T-helper 1 cell treated with Interleukin-12 subunit alpha and Interleukin-12 subunit beta and Interleukin-4 antibody, amounts not matched to agents 30 μg/mL and 1 μg/mL, for 36 hours (primary cell): ENCODE results near the gene LDLRAP1.

Experiments
- H3K27ac Mint-ChIP-seq: one replicate; pipeline ENCODE4 v1.8.0; 2021; ENCODE audit warnings: mild to moderate bottlenecking, mixed read lengths
- H3K27me3 Mint-ChIP-seq: one replicate; pipeline ENCODE4 v1.8.0; 2021; ENCODE audit warnings: low read depth, mixed read lengths
- H3K36me3 Mint-ChIP-seq: one replicate; pipeline ENCODE4 v1.8.0; 2021; ENCODE audit warnings: low read depth, mixed read lengths
- H3K4me1 Mint-ChIP-seq: one replicate; pipeline ENCODE4 v1.8.0; 2021; ENCODE audit warnings: low read depth, mixed read lengths
- H3K4me3 Mint-ChIP-seq: one replicate; pipeline ENCODE4 v1.8.0; 2021; ENCODE audit warnings: mild to moderate bottlenecking, moderate library complexity, mixed read lengths
- H3K9me3 Mint-ChIP-seq: one replicate; pipeline ENCODE4 v1.8.0; 2021; ENCODE audit warnings: mixed read lengths

Gene LDLRAP1

GRCh38 chr1:25568090-25568833 lies 24.9 kb downstream of the LDLRAP1 start:
- Mint-ChIP-seq H3K4me3 (no peak overlapping the region), H3K36me3 (peaks cover 8% of the 10 kb centered on the region), H3K4me1 (peaks cover 17% of the 10 kb centered on the region), H3K27ac (no peak overlapping the region), H3K27me3 (peaks cover 6% of the 10 kb centered on the region), H3K9me3 (no peaks in the 10 kb centered on the region)

- H3K27ac Mint-ChIP-seq = no peak overlapping the region
- no peaks in the 10 kb centered on the region for H3K9me3 Mint-ChIP-seq
- H3K4me3 Mint-ChIP-seq = no peak overlapping the region
- peaks cover 6% of the 10 kb centered on the region for H3K27me3 Mint-ChIP-seq
- peaks cover 17% of the 10 kb centered on the region for H3K4me1 Mint-ChIP-seq
- peaks cover 8% of the 10 kb centered on the region for H3K36me3 Mint-ChIP-seq
Observed at GRCh38 chr1:25568834-25569596, 25.6 kb downstream of the LDLRAP1 start.

GRCh38 chr1:25569597-25570396 lies 26.4 kb downstream of the LDLRAP1 start:
- H3K27ac Mint-ChIP-seq = no peak overlapping the region
- peaks cover 6% of the 10 kb centered on the region for H3K27me3 Mint-ChIP-seq
- H3K36me3 Mint-ChIP-seq = peaks cover 8% of the 10 kb centered on the region
- no peak overlapping the region for H3K4me3 Mint-ChIP-seq
- peaks cover 13% of the 10 kb centered on the region for H3K4me1 Mint-ChIP-seq
- H3K9me3 Mint-ChIP-seq = no peaks in the 10 kb centered on the region

- peaks cover 7% of the 10 kb centered on the region for H3K36me3 Mint-ChIP-seq
- peaks cover 6% of the 10 kb centered on the region for H3K27me3 Mint-ChIP-seq
- no peak overlapping the region for H3K4me3 Mint-ChIP-seq
- no peaks in the 10 kb centered on the region for H3K9me3 Mint-ChIP-seq
- H3K4me1 Mint-ChIP-seq = peaks cover 4% of the 10 kb centered on the region
- no peak overlapping the region for H3K27ac Mint-ChIP-seq
Observed at GRCh38 chr1:25570798-25571521, 27.6 kb downstream of the LDLRAP1 start.

GRCh38 chr1:25571522-25571970 lies 28.1 kb downstream of the LDLRAP1 start:
- no peak overlapping the region for H3K27ac Mint-ChIP-seq
- peaks cover 7% of the 10 kb centered on the region for H3K36me3 Mint-ChIP-seq
- H3K4me3 Mint-ChIP-seq = no peak overlapping the region
- H3K9me3 Mint-ChIP-seq = no peaks in the 10 kb centered on the region
- peaks cover 6% of the 10 kb centered on the region for H3K27me3 Mint-ChIP-seq
- peaks cover 2% of the 10 kb centered on the region for H3K4me1 Mint-ChIP-seq

- Mint-ChIP-seq H3K36me3 (peaks cover 7% of the 10 kb centered on the region), H3K27ac (no peak overlapping the region), H3K9me3 (no peaks in the 10 kb centered on the region), H3K27me3 (peaks cover 6% of the 10 kb centered on the region), H3K4me3 (no peak overlapping the region), H3K4me1 (peaks cover 2% of the 10 kb centered on the region)
Observed at GRCh38 chr1:25572107-25572506, 28.7 kb downstream of the LDLRAP1 start.

- Mint-ChIP-seq H3K9me3 (no peaks in the 10 kb centered on the region), H3K27ac (no peak overlapping the region), H3K4me1 (peaks cover 2% of the 10 kb centered on the region), H3K4me3 (no peak overlapping the region), H3K27me3 (peaks cover 6% of the 10 kb centered on the region), H3K36me3 (peaks cover 5% of the 10 kb centered on the region)
Observed at GRCh38 chr1:25572708-25573590, 29.5 kb downstream of the LDLRAP1 start.

GRCh38 chr1:25573591-25573930 lies 30.2 kb downstream of the LDLRAP1 start:
- Mint-ChIP-seq H3K27ac (no peak overlapping the region), H3K9me3 (no peaks in the 10 kb centered on the region), H3K4me1 (no peaks in the 10 kb centered on the region), H3K27me3 (peaks cover 6% of the 10 kb centered on the region), H3K4me3 (no peak overlapping the region), H3K36me3 (no peaks in the 10 kb centered on the region)

GRCh38 chr1:25573961-25574360 lies 30.6 kb downstream of the LDLRAP1 start:
- Mint-ChIP-seq H3K4me1 (no peaks in the 10 kb centered on the region), H3K36me3 (no peaks in the 10 kb centered on the region), H3K27ac (no peak overlapping the region), H3K27me3 (peaks cover 10% of the 10 kb centered on the region), H3K9me3 (no peaks in the 10 kb centered on the region), H3K4me3 (no peak overlapping the region)

GRCh38 chr1:25575191-25575590 lies 31.8 kb downstream of the LDLRAP1 start:
- Mint-ChIP-seq H3K27me3 (peaks cover 13% of the 10 kb centered on the region), H3K27ac (no peak overlapping the region), H3K36me3 (no peaks in the 10 kb centered on the region), H3K9me3 (no peaks in the 10 kb centered on the region), H3K4me1 (no peaks in the 10 kb centered on the region), H3K4me3 (no peak overlapping the region)

- Mint-ChIP-seq H3K27me3 (peaks cover 23% of the 10 kb centered on the region), H3K9me3 (no peaks in the 10 kb centered on the region), H3K4me1 (no peaks in the 10 kb centered on the region)
Observed at GRCh38 chr1:25576459-25577133, 33.2 kb downstream of the LDLRAP1 start.

GRCh38 chr1:25577134-25577920 lies 33.9 kb downstream of the LDLRAP1 start:
- Mint-ChIP-seq H3K27me3 (peaks cover 23% of the 10 kb centered on the region), H3K9me3 (no peaks in the 10 kb centered on the region), H3K4me3 (no peak overlapping the region), H3K4me1 (no peaks in the 10 kb centered on the region), H3K36me3 (no peaks in the 10 kb centered on the region), H3K27ac (no peak overlapping the region)

More at GRCh38 chr1:25576459-25577133, 33.2 kb downstream of the LDLRAP1 start:
- H3K27ac Mint-ChIP-seq = no peak overlapping the region
- H3K36me3 Mint-ChIP-seq = no peaks in the 10 kb centered on the region
- no peak overlapping the region for H3K4me3 Mint-ChIP-seq
